A549 treated with CpdA at 1 μM for 4 hours (cell line): ENCODE results near the gene CYB561D2. TPM values are rescaled to one million over a fixed set of nuclear protein-coding genes. Genes with fewer than 3 reads are reported as not detected.

Source experiments
- total RNA-seq: library from RNA; stranded (reverse); fragments of 200-300 nt; extraction: Qiagen RNA extraction; gene quantifications from 5 replicates; pipeline ENCODE4 v1.2.3, GENCODE V29; 2022; ENCODE audit warnings: low read depth

Gene CYB561D2
- 14.6 to 22.0 TPM (median 21.1 TPM) in 5 replicates for total RNA-seq

GRCh38 chr3:50350527-50351322, at the start of gene CYB561D2, which contains the start of gene NPRL2:
TSS of gene CYB561D2 (plus strand) at chr3:50350862. CDS start at chr3:50351434, 572 bp downstream.
TSS of gene NPRL2 (minus strand) at chr3:50350775. CDS start at chr3:50350652, 123 bp downstream.

GRCh38 chr3:50303013-50303815, 47.4 kb upstream of the CYB561D2 start, which contains the start of gene HYAL1:
TSS of gene HYAL1 (minus strand) at chr3:50303574. CDS start at chr3:50302956, 618 bp downstream.

GRCh38 chr3:50322386-50323091, 28.1 kb upstream of the CYB561D2 start, which contains the start of gene HYAL2:
TSS of gene HYAL2 (minus strand) at chr3:50322745. CDS start at chr3:50320489, 2,256 bp downstream.

GRCh38 chr3:50327943-50328691, 22.5 kb upstream of the CYB561D2 start, which contains the start of gene TUSC2:
TSS of gene TUSC2 (minus strand) at chr3:50328223. CDS start at chr3:50328099, 124 bp downstream.

GRCh38 chr3:50340448-50341329, 10.0 kb upstream of the CYB561D2 start, which contains the start of gene RASSF1:
TSS of gene RASSF1 (minus strand) at chr3:50340836. CDS start at chr3:50340805, 31 bp downstream.

GRCh38 chr3:50345586-50346234, 5.0 kb upstream of the CYB561D2 start, which contains the start of gene ZMYND10:
TSS of gene ZMYND10 (minus strand) at chr3:50345732. CDS start at chr3:50345579, 153 bp downstream.

GRCh38 chr3:50358911-50359759, 8.5 kb downstream of the CYB561D2 start, which contains the start of gene TMEM115:
TSS of gene TMEM115 (minus strand) at chr3:50359521. CDS start at chr3:50359063, 458 bp downstream.

Other genes with a start within 250 kb of the CYB561D2 start
- 7.1 to 10.5 TPM (median 10.0 TPM) in 5 replicates for gene SEMA3F, start 195.5 kb upstream of the CYB561D2 start, total RNA-seq
- gene GNAT1, start 159.3 kb upstream of the CYB561D2 start, total RNA-seq: 0.02 TPM in 1 of 5 replicates, not detected in the others
- 0.01 to 0.04 TPM in 2 of 5 replicates, not detected in the others for gene SLC38A3, start 145.6 kb upstream of the CYB561D2 start, total RNA-seq
- 33.5 to 45.0 TPM (median 41.8 TPM) in 5 replicates for gene GNAI2, start 114.7 kb upstream of the CYB561D2 start, total RNA-seq
- 4.8 to 9.3 TPM (median 6.9 TPM) in 5 replicates for gene SEMA3B, start 81.7 kb upstream of the CYB561D2 start, total RNA-seq
- gene LSMEM2, start 71.8 kb upstream of the CYB561D2 start, total RNA-seq: 0.05 to 0.14 TPM (median 0.13 TPM) in 3 of 5 replicates, not detected in the others
- gene IFRD2, start 58.4 kb upstream of the CYB561D2 start, total RNA-seq: 73.1 to 96.7 TPM (median 94.7 TPM) in 5 replicates
- gene HYAL3, start 51.5 kb upstream of the CYB561D2 start, total RNA-seq: 7.8 to 10.6 TPM (median 9.1 TPM) in 5 replicates
- gene NAA80, start 51.5 kb upstream of the CYB561D2 start, total RNA-seq: 5.1 to 7.7 TPM (median 6.0 TPM) in 5 replicates
- gene HYAL1, start 47.3 kb upstream of the CYB561D2 start, total RNA-seq: 0.31 to 0.48 TPM (median 0.38 TPM) in 5 replicates
- gene HYAL2, start 28.1 kb upstream of the CYB561D2 start, total RNA-seq: 18.8 to 27.5 TPM (median 23.2 TPM) in 5 replicates
- gene TUSC2, start 22.6 kb upstream of the CYB561D2 start, total RNA-seq: 21.8 to 37.7 TPM (median 36.6 TPM) in 5 replicates
- 16.4 to 20.7 TPM (median 18.7 TPM) in 5 replicates for gene RASSF1, start 10.0 kb upstream of the CYB561D2 start, total RNA-seq
- 0.36 to 1.3 TPM (median 0.91 TPM) in 5 replicates for gene ZMYND10, start 5.1 kb upstream of the CYB561D2 start, total RNA-seq
- gene NPRL2, start 87 bp upstream of the CYB561D2 start, total RNA-seq: 13.4 to 15.1 TPM (median 13.8 TPM) in 5 replicates
- gene TMEM115, start 8.7 kb downstream of the CYB561D2 start, total RNA-seq: 37.1 to 46.1 TPM (median 45.8 TPM) in 5 replicates
- 0.28 to 0.66 TPM (median 0.52 TPM) in 5 replicates for gene CACNA2D2, start 152.8 kb downstream of the CYB561D2 start, total RNA-seq
- gene C3orf18, start 216.9 kb downstream of the CYB561D2 start, total RNA-seq: 2.1 to 3.1 TPM (median 2.6 TPM) in 5 replicates
- gene HEMK1, start 218.7 kb downstream of the CYB561D2 start, total RNA-seq: 4.9 to 6.9 TPM (median 6.5 TPM) in 5 replicates